H1 (cell line): ENCODE measurements around the gene TTC38. TPM values are rescaled to one million over a fixed set of nuclear protein-coding genes. Genes with fewer than 3 reads are reported as not detected.

Source experiments
- CHD7 ChIP-seq: fragments of 300-600 bp; sonication (generic); IDR thresholded peaks from 2 replicates; pipeline ENCODE4 v1.7.1; 2012; ENCODE audit warnings: low read length, moderate library complexity, mild to moderate bottlenecking, inconsistent platforms; ENCODE audit not compliant: insufficient replicate concordance
- polyA plus RNA-seq, 7 experiments: library from polyadenylated mRNA; depleted of rRNA in 3 of 7; stranded (reverse) in 5 of 7; unstranded in 2 of 7; fragments of >200 nt in 5 of 7; fragments of 200-250 nt in 2 of 7; gene quantifications; 1 replicate in 5 of 7; 2 replicates in 1 of 7; 4 replicates in 1 of 7; pipeline versions ENCODE4 v1.2.1 to v1.2.3, GENCODE V29; 2011 to 2013; ENCODE audit warnings: missing spikeins in 2 of 7, mixed read lengths in 2 of 7
- total RNA-seq: library from RNA; stranded (reverse); fragmentation: NEBNext Ultra II Directional; extraction: Animal tissue kit (Norgen Biotek cat#: 25700); gene quantifications from 2 replicates; pipeline ENCODE4 v1.2.1, GENCODE V29; 2021

TTC38 gene
- total and polyA plus RNA-seq, 2 of the 8 experiments (the other 6 are each of a cell fraction or from before 2014, with no cell fraction given): 25.3 to 34.8 TPM

GRCh38 chr22:46289244-46289891, 21.6 kb downstream of the TTC38 start (continued):
- TF ChIP-seq CHD7: no peak
